D341Med (cell line): ENCODE data around the gene CIB1.

Source experiments
- DNase-seq: peaks from one replicate; pipeline ENCODE4 v3.0.0; 2012; ENCODE audit warnings: low spot score

Gene CIB1

GRCh38 chr15:90214553-90215196 lies 19.1 kb downstream of the CIB1 start:
- no peak for DNase-seq

- DNase-seq = no peak
Measured at GRCh38 chr15:90213818-90214204, 19.9 kb downstream of the CIB1 start.

- DNase-seq = peak; percentile 84
Measured at GRCh38 chr15:90213122-90213817, 20.5 kb downstream of the CIB1 start.

GRCh38 chr15:90212221-90213098 lies 21.3 kb downstream of the CIB1 start:
- DNase-seq = peak; percentile 37

- DNase-seq = no peak
Measured at GRCh38 chr15:90211440-90212143, 22.1 kb downstream of the CIB1 start.

- DNase-seq = no peak
Measured at GRCh38 chr15:90211009-90211408, 22.7 kb downstream of the CIB1 start.

- DNase-seq = no peak
Measured at GRCh38 chr15:90210593-90210992, 23.1 kb downstream of the CIB1 start.

- no peak for DNase-seq
Measured at GRCh38 chr15:90209591-90209990, 24.1 kb downstream of the CIB1 start.

GRCh38 chr15:90208356-90208755 lies 25.4 kb downstream of the CIB1 start:
- no peak for DNase-seq

- DNase-seq = no peak
Measured at GRCh38 chr15:90207252-90207651, 26.5 kb downstream of the CIB1 start.

GRCh38 chr15:90205886-90206285 lies 27.9 kb downstream of the CIB1 start:
- no peak for DNase-seq

- DNase-seq = peak; percentile 21
Measured at GRCh38 chr15:90205050-90205848, 28.5 kb downstream of the CIB1 start.

GRCh38 chr15:90203922-90204321 lies 29.8 kb downstream of the CIB1 start:
- peak; percentile 17 for DNase-seq

- peak; percentile 3 for DNase-seq
Measured at GRCh38 chr15:90203473-90203872, 30.3 kb downstream of the CIB1 start.

GRCh38 chr15:90202929-90203328 lies 30.8 kb downstream of the CIB1 start:
- DNase-seq = peak; percentile 8

GRCh38 chr15:90201944-90202375 lies 31.8 kb downstream of the CIB1 start:
- DNase-seq = peak; percentile 60

GRCh38 chr15:90201130-90201943 lies 32.4 kb downstream of the CIB1 start, which contains the start of gene SEMA4B:
Gene SEMA4B (plus strand): TSS chr15:90201330. CDS start chr15:90201579, 249 bp downstream.
- DNase-seq = peak; percentile 95

GRCh38 chr15:90200534-90201129 lies 33.1 kb downstream of the CIB1 start:
- DNase-seq = peak; percentile 53

GRCh38 chr15:90194655-90195054 lies 39.1 kb downstream of the CIB1 start:
- DNase-seq = no peak
